HG03139 (cell line): ENCODE results near the gene EGFL8.
"Not testable (repeated sequence)": the region's sequence is repeated elsewhere in the genome, so short reads cannot be mapped to it uniquely, and the experiment has no call there.

ENCODE experiments used
- ATAC-seq: cut with Tn5 transposase; IDR thresholded peaks from one replicate; pipeline ENCODE4 v1.9.1; 2021; ENCODE audit not compliant: unreplicated experiment

The EGFL8 gene

GRCh38 chr6:32164295-32164694, at the start of gene EGFL8:
EGFL8 (plus strand) TSS chr6:32164595; CDS start chr6:32166166, 1,571 bp downstream.
- no peak for ATAC-seq

GRCh38 chr6:32114796-32115195, 49.6 kb upstream of the EGFL8 start:
- no peak for ATAC-seq

- ATAC-seq, result no peak
Measured at GRCh38 chr6:32115623-32116022, 48.8 kb upstream of the EGFL8 start.

GRCh38 chr6:32116674-32117073, 47.7 kb upstream of the EGFL8 start:
- ATAC-seq, result no peak

- ATAC-seq, result no peak
Measured at GRCh38 chr6:32117461-32117860, 46.9 kb upstream of the EGFL8 start.

- ATAC-seq, result no peak
Measured at GRCh38 chr6:32118782-32119628, 45.4 kb upstream of the EGFL8 start.

GRCh38 chr6:32120573-32121059, 43.8 kb upstream of the EGFL8 start:
- no peak for ATAC-seq

- no peak for ATAC-seq
Measured at GRCh38 chr6:32123681-32124080, 40.7 kb upstream of the EGFL8 start.

GRCh38 chr6:32126880-32127279, 37.5 kb upstream of the EGFL8 start:
- no peak for ATAC-seq

GRCh38 chr6:32127409-32127716, 37.0 kb upstream of the EGFL8 start:
- no peak for ATAC-seq

- ATAC-seq, result peak; percentile 72
Measured at GRCh38 chr6:32127717-32128592, 36.4 kb upstream of the EGFL8 start, which contains the start of gene ATF6B. ATF6B (minus strand) TSS chr6:32128246; CDS start chr6:32128207, 39 bp downstream.

GRCh38 chr6:32128751-32129296, 35.6 kb upstream of the EGFL8 start:
- no peak for ATAC-seq

- no peak for ATAC-seq
Measured at GRCh38 chr6:32129297-32130088, 34.9 kb upstream of the EGFL8 start.

GRCh38 chr6:32131439-32131948, 32.9 kb upstream of the EGFL8 start:
- no peak for ATAC-seq

- no peak for ATAC-seq
Measured at GRCh38 chr6:32132110-32132509, 32.3 kb upstream of the EGFL8 start.

GRCh38 chr6:32133786-32134185, 30.6 kb upstream of the EGFL8 start:
- ATAC-seq, result no peak

GRCh38 chr6:32137454-32137853, 26.9 kb upstream of the EGFL8 start:
- no peak for ATAC-seq

GRCh38 chr6:32139590-32139989, 24.8 kb upstream of the EGFL8 start:
- ATAC-seq, result no peak

- ATAC-seq, result no peak
Measured at GRCh38 chr6:32140420-32141046, 23.9 kb upstream of the EGFL8 start.

GRCh38 chr6:32144238-32144637, 20.2 kb upstream of the EGFL8 start:
- ATAC-seq, result not testable (repeated sequence)
